ENCODE data around the gene TP53TG5.
A peak's percentile ranks its signal among the peaks of the same experiment; 100 is the strongest.

Gene TP53TG5

GRCh38 chr20:45355209-45356084 lies 22.7 kb downstream of the TP53TG5 start:
- TF ChIP-seq TCF4 (CRISPR knock-in tag; IDR thresholded peaks at IDR 0.05; ENCODE audit: borderline replicate concordance) = no peak
- TF ChIP-seq ESRRG (CRISPR knock-in tag; IDR thresholded peaks at IDR 0.05) = no peak
- TF ChIP-seq ISL1 (CRISPR knock-in tag; IDR thresholded peaks at IDR 0.05) = no peak
- ATAC-seq = peak; percentile 62

GRCh38 chr20:45354423-45355208 lies 23.5 kb downstream of the TP53TG5 start:
- TF ChIP-seq ZFP3 (CRISPR knock-in tag; IDR thresholded peaks at IDR 0.05) (no peak), RARB (CRISPR knock-in tag; IDR thresholded peaks at IDR 0.05) (no peak), ZC3H10 (CRISPR knock-in tag; IDR thresholded peaks at IDR 0.05) (no peak), ESRRG (CRISPR knock-in tag; IDR thresholded peaks at IDR 0.05) (no peak), ZFP30 (CRISPR knock-in tag; IDR thresholded peaks at IDR 0.05) (no peak), CSRNP3 (CRISPR knock-in tag; IDR thresholded peaks at IDR 0.05) (no peak), ARNTL (CRISPR knock-in tag; IDR thresholded peaks at IDR 0.05; ENCODE audit: borderline replicate concordance, low read depth) (no peak), CSDC2 (CRISPR knock-in tag; IDR thresholded peaks at IDR 0.05) (no peak), ZNF8 (CRISPR knock-in tag; IDR thresholded peaks at IDR 0.05) (no peak)
- TF ChIP-seq, protein P1, sequence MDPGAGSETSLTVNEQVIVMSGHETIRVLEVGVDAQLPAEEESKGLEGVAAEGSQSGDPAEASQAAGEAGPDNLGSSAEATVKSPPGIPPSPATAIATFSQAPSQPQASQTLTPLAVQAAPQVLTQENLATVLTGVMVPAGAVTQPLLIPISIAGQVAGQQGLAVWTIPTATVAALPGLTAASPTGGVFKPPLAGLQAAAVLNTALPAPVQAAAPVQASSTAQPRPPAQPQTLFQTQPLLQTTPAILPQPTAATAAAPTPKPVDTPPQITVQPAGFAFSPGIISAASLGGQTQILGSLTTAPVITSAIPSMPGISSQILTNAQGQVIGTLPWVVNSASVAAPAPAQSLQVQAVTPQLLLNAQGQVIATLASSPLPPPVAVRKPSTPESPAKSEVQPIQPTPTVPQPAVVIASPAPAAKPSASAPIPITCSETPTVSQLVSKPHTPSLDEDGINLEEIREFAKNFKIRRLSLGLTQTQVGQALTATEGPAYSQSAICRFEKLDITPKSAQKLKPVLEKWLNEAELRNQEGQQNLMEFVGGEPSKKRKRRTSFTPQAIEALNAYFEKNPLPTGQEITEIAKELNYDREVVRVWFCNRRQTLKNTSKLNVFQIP (CRISPR knock-in tag; IDR thresholded peaks at IDR 0.05; ENCODE audit: borderline replicate concordance, low read depth) = no peak
- TF ChIP-seq, protein P2, sequence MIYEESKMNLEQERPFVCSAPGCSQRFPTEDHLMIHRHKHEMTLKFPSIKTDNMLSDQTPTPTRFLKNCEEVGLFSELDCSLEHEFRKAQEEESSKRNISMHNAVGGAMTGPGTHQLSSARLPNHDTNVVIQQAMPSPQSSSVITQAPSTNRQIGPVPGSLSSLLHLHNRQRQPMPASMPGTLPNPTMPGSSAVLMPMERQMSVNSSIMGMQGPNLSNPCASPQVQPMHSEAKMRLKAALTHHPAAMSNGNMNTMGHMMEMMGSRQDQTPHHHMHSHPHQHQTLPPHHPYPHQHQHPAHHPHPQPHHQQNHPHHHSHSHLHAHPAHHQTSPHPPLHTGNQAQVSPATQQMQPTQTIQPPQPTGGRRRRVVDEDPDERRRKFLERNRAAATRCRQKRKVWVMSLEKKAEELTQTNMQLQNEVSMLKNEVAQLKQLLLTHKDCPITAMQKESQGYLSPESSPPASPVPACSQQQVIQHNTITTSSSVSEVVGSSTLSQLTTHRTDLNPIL (CRISPR knock-in tag; IDR thresholded peaks at IDR 0.05; ENCODE audit: low read depth) = no peak
- no peak for ATAC-seq

- TF ChIP-seq RARB (CRISPR knock-in tag; IDR thresholded peaks at IDR 0.05) (no peak), GLIS3 (CRISPR knock-in tag; IDR thresholded peaks at IDR 0.05) (no peak), PPARA (CRISPR knock-in tag; IDR thresholded peaks at IDR 0.05; ENCODE audit: borderline replicate concordance) (no peak), BACH2 (CRISPR knock-in tag; IDR thresholded peaks at IDR 0.05; ENCODE audit: borderline replicate concordance) (no peak), TOX (CRISPR knock-in tag; IDR thresholded peaks at IDR 0.05; ENCODE audit: borderline replicate concordance) (no peak), OSR1 (CRISPR knock-in tag; IDR thresholded peaks at IDR 0.05) (no peak), ZNF8 (CRISPR knock-in tag; IDR thresholded peaks at IDR 0.05) (no peak), ISL1 (CRISPR knock-in tag; IDR thresholded peaks at IDR 0.05) (no peak), TSHZ2 (CRISPR knock-in tag; IDR thresholded peaks at IDR 0.05) (no peak), SNAI2 (CRISPR knock-in tag; IDR thresholded peaks at IDR 0.05) (no peak), ARNTL (CRISPR knock-in tag; IDR thresholded peaks at IDR 0.05; ENCODE audit: borderline replicate concordance, low read depth) (no peak), CSDC2 (CRISPR knock-in tag; IDR thresholded peaks at IDR 0.05) (no peak), TCF4 (CRISPR knock-in tag; IDR thresholded peaks at IDR 0.05; ENCODE audit: borderline replicate concordance) (no peak), ZFP30 (CRISPR knock-in tag; IDR thresholded peaks at IDR 0.05) (no peak), ZNF70 (CRISPR knock-in tag; IDR thresholded peaks at IDR 0.05) (no peak), ZC3H10 (CRISPR knock-in tag; IDR thresholded peaks at IDR 0.05) (no peak), ZNF565 (CRISPR knock-in tag; conservative IDR thresholded peaks at IDR 0.05; ENCODE audit: low read depth) (no peak)
- TF ChIP-seq, protein P2 (CRISPR knock-in tag; IDR thresholded peaks at IDR 0.05; ENCODE audit: low read depth) = no peak
- TF ChIP-seq, protein P1 (CRISPR knock-in tag; IDR thresholded peaks at IDR 0.05; ENCODE audit: borderline replicate concordance, low read depth) = no peak
- TF ChIP-seq, protein P3, sequence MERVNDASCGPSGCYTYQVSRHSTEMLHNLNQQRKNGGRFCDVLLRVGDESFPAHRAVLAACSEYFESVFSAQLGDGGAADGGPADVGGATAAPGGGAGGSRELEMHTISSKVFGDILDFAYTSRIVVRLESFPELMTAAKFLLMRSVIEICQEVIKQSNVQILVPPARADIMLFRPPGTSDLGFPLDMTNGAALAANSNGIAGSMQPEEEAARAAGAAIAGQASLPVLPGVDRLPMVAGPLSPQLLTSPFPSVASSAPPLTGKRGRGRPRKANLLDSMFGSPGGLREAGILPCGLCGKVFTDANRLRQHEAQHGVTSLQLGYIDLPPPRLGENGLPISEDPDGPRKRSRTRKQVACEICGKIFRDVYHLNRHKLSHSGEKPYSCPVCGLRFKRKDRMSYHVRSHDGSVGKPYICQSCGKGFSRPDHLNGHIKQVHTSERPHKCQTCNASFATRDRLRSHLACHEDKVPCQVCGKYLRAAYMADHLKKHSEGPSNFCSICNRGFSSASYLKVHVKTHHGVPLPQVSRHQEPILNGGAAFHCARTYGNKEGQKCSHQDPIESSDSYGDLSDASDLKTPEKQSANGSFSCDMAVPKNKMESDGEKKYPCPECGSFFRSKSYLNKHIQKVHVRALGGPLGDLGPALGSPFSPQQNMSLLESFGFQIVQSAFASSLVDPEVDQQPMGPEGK (CRISPR knock-in tag; IDR thresholded peaks at IDR 0.05; ENCODE audit: borderline replicate concordance) = no peak
- ATAC-seq = no peak
Observed at GRCh38 chr20:45353746-45354145, 24.4 kb downstream of the TP53TG5 start.
